Measurements from ENCODE around the gene AMOTL2. TPM values are rescaled to one million over a fixed set of nuclear protein-coding genes. Genes with fewer than 3 reads are reported as not detected.

The AMOTL2 gene
- total and polyA plus RNA-seq, 9 of the 15 experiments (the other 6 are each of a cell fraction or from before 2014, with no cell fraction given), result 0.12 to 0.31 TPM; not detected in 7

DNA sequence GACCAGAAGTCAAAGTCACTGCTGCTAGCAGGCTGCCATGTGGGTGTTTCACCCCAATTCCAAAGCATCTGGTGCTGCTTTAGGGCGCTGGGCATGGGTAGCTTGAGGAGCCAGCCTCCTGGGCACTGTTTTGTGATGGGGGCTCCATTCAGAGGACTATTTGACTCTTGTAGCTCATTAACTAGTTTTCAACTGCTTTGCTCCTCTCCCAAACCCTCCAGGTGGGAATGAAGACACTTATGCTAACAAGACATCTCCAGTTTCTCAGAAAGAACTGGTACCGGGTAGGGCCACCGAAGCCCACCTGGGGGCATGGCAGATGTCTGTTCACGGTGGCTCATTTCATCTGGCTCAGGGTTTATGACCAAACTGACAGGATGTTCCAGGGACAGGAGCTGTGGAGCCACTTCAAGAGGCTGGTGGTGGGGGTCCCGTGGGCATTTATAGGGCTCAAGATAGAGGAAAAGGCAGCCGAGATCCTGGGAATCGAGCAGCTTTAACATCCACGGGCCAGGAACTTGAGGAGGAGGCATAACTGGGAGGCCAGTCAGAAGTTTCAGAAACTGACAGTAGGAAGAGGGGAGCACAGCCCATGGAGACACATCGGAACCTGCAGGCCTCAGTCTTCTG lies 17.7 kb downstream of the AMOTL2 start:
- no peak overlapping the region for H3K4me2 ChIP-seq (ENCODE audit: insufficient read depth, low read length)
- no peaks in the 10 kb centered on the region; the same call in 1 of the 2 replicates for H4K20me1 ChIP-seq (replicated peaks; ENCODE audit: control insufficient read depth, insufficient read depth, low read length)
- POLR2A ChIA-PET, result no interaction called here
- CTCF ChIA-PET (ENCODE audit: low intra/inter-chr PET ratio), result no interaction called here
- DNase-seq (ENCODE audit: extremely low read depth in 1 of 4, low spot score in 3 of 4) (no peak), FAIRE-seq (no peak), ATAC-seq (no peak)
- 0% methylated on average over 8 of the region's 9 CpGs for WGBS (ENCODE audit: insufficient coverage, low coverage, missing lambda C conversion rate)
- no peaks in the 10 kb centered on the region for H3K36me3 ChIP-seq (ENCODE audit: control insufficient read depth, insufficient read depth, low read length)
- no peaks in the 10 kb centered on the region for H3K4me1 ChIP-seq (replicated peaks in 1 of 2; ENCODE audit: control insufficient read depth in 2 of 2, insufficient read depth in 2 of 2, low read length in 2 of 2)
- in situ Hi-C loops (cut with MboI) (no loop called here), intact Hi-C loops (cut with micrococcal nuclease) (no loop called here)
- H2AFZ ChIP-seq (ENCODE audit: low read depth, low read length), result no peak overlapping the region
- H3K27me3 ChIP-seq (ENCODE audit: control insufficient read depth in 2 of 2, insufficient read depth in 2 of 2, low read length in 2 of 2), result peaks cover 0 to 71% of the 10 kb centered on the region in 2 experiments; a peak in 2 of 5 replicates
- no TSS peak for BruUV-seq (replicated peaks)
- H3K27ac ChIP-seq (ENCODE audit: extremely low read depth, low read depth, low read length), result no peak overlapping the region
- no peaks in the 10 kb centered on the region for H3K9me1 ChIP-seq (ENCODE audit: control insufficient read depth, insufficient read depth, low read length)
- no peaks in the 10 kb centered on the region for H3K9me3 ChIP-seq (replicated peaks; ENCODE audit: control insufficient read depth, insufficient read depth, low read depth, low read length)
- H3K4me3 ChIP-seq, result no peak overlapping the region
- no peaks in the 10 kb centered on the region for H3K79me2 ChIP-seq (ENCODE audit: control insufficient read depth, insufficient read depth, low read length)
- no peak overlapping the region for H3K9ac ChIP-seq (ENCODE audit: insufficient read depth in 1 of 2, low read depth in 2 of 2, low read length in 2 of 2)
- TF ChIP-seq HNRNPUL1 (IDR thresholded peaks at IDR 0.05; ENCODE audit: low read length) (no peak), CCNT2 (IDR thresholded peaks at IDR 0.05; ENCODE audit: borderline replicate concordance, extremely low read depth, insufficient read length, low read depth, low read length) (no peak), MYBL2 (IDR thresholded peaks at IDR 0.05; ENCODE audit: low read depth) (no peak), MYBL2 (CRISPR knock-in tag; IDR thresholded peaks at IDR 0.05; ENCODE audit: borderline replicate concordance) (no peak), ZNF165 (CRISPR knock-in tag; IDR thresholded peaks at IDR 0.05; ENCODE audit: borderline replicate concordance) (no peak), ZNF764 (CRISPR knock-in tag; IDR thresholded peaks at IDR 0.05; ENCODE audit: low read depth) (no peak), SMARCB1 (IDR thresholded peaks at IDR 0.05; ENCODE audit: insufficient read length, low read depth) (no peak), BHLHE40 (IDR thresholded peaks at IDR 0.05; ENCODE audit: low read length) (no peak), LCOR (CRISPR knock-in tag; IDR thresholded peaks at IDR 0.05) (no peak), BACH1 (tag; IDR thresholded peaks at IDR 0.05) (no peak), CTBP1 (IDR thresholded peaks at IDR 0.05; ENCODE audit: borderline replicate concordance) (no peak), PRPF4 (IDR thresholded peaks at IDR 0.05; ENCODE audit: insufficient read depth, low read depth, low read length, poor library complexity, severe bottlenecking) (no peak), NR2C2 (CRISPR knock-in tag; IDR thresholded peaks at IDR 0.05) (no peak), NR2C2 (tag; IDR thresholded peaks at IDR 0.05) (no peak), BRCA1 (IDR thresholded peaks at IDR 0.05) (no peak), BRCA1 (CRISPR knock-in tag; IDR thresholded peaks at IDR 0.05) (no peak), ETV5 (CRISPR knock-in tag; IDR thresholded peaks at IDR 0.05; ENCODE audit: low read depth) (no peak)
- TF ChIP-seq, protein P1, sequence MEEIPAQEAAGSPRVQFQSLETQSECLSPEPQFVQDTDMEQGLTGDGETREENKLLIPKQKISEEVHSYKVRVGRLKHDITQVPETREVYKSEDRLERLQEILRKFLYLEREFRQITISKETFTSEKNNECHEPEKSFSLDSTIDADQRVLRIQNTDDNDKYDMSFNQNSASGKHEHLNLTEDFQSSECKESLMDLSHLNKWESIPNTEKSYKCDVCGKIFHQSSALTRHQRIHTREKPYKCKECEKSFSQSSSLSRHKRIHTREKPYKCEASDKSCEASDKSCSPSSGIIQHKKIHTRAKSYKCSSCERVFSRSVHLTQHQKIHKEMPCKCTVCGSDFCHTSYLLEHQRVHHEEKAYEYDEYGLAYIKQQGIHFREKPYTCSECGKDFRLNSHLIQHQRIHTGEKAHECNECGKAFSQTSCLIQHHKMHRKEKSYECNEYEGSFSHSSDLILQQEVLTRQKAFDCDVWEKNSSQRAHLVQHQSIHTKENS (CRISPR knock-in tag; IDR thresholded peaks at IDR 0.05), result no peak
- TF ChIP-seq, protein P2, sequence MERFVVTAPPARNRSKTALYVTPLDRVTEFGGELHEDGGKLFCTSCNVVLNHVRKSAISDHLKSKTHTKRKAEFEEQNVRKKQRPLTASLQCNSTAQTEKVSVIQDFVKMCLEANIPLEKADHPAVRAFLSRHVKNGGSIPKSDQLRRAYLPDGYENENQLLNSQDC (CRISPR knock-in tag; IDR thresholded peaks at IDR 0.05), result no peak
- TF ChIP-seq, protein P3, sequence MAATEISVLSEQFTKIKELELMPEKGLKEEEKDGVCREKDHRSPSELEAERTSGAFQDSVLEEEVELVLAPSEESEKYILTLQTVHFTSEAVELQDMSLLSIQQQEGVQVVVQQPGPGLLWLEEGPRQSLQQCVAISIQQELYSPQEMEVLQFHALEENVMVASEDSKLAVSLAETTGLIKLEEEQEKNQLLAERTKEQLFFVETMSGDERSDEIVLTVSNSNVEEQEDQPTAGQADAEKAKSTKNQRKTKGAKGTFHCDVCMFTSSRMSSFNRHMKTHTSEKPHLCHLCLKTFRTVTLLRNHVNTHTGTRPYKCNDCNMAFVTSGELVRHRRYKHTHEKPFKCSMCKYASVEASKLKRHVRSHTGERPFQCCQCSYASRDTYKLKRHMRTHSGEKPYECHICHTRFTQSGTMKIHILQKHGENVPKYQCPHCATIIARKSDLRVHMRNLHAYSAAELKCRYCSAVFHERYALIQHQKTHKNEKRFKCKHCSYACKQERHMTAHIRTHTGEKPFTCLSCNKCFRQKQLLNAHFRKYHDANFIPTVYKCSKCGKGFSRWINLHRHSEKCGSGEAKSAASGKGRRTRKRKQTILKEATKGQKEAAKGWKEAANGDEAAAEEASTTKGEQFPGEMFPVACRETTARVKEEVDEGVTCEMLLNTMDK (IDR thresholded peaks at IDR 0.05; ENCODE audit: borderline replicate concordance, insufficient read depth, low read depth, low read length, poor library complexity, severe bottlenecking), result no peak

All from K562 (cell line).